H1 (cell line): Measurements from ENCODE around the gene MYD88. TPM values are rescaled to one million over a fixed set of nuclear protein-coding genes. Genes with fewer than 3 reads are reported as not detected.

Experiments
- CTCF ChIA-PET: fragments of 300-600 bp; sonication (Branson Sonifier 250); formaldehyde crosslinking; loops from one replicate; lab custom pipeline; 2021; ENCODE audit not compliant: partially characterized antibody; lab: Charles Lee
- POLR2A ChIA-PET: fragments of 300-600 bp; sonication (Branson Sonifier 250); formaldehyde crosslinking; loops from one replicate; lab custom pipeline; 2021; ENCODE audit warnings: inconsistent platforms; ENCODE audit not compliant: partially characterized antibody; lab: Charles Lee
- DNase-seq, 2 experiments: peaks; one replicate each; pipeline versions ENCODE4 v3.0.0 to v3.0.0-alpha.2; 2010 to 2022; ENCODE audit warnings: low spot score in 2 of 2, low read depth in 1 of 2, mixed read lengths in 1 of 2
- FAIRE-seq: peaks from 2 replicates; lab custom pipeline; 2011; peaks lifted over from hg19 to GRCh38; lab: Jason Lieb, UNC
- H2AFZ ChIP-seq: 2 replicates; pipeline ENCODE4 v1.8.1; 2012; ENCODE audit warnings: low read length, inconsistent platforms
- H2AK5ac ChIP-seq: 2 replicates; pipeline ENCODE4 v1.6.1; 2013; ENCODE audit warnings: low read depth, low read length
- H2BK120ac ChIP-seq: replicated peaks from 2 replicates; pipeline ENCODE3; 2013; ENCODE audit warnings: low read depth, low read length, inconsistent platforms
- H2BK12ac ChIP-seq: 2 replicates; pipeline ENCODE4 v1.6.1; 2013; ENCODE audit warnings: low read depth, low read length
- H2BK15ac ChIP-seq: 2 replicates; pipeline ENCODE4 v1.6.1; 2013; ENCODE audit warnings: low read length
- H2BK20ac ChIP-seq: 2 replicates; pipeline ENCODE4 v1.6.1; 2013; ENCODE audit warnings: low read length
- H2BK5ac ChIP-seq: 2 replicates; pipeline ENCODE4 v1.6.1; 2013; ENCODE audit warnings: low read depth, low read length
- H3K14ac ChIP-seq: 2 replicates; pipeline ENCODE4 v1.6.1; 2013; ENCODE audit warnings: inconsistent platforms; ENCODE audit not compliant: insufficient read length
- H3K18ac ChIP-seq: 2 replicates; pipeline ENCODE4 v1.6.1; 2013; ENCODE audit warnings: low read length; ENCODE audit errors: extremely low read depth
- H3K23ac ChIP-seq: 2 replicates; pipeline ENCODE4 v1.6.1; 2013; ENCODE audit warnings: inconsistent platforms; ENCODE audit not compliant: insufficient read length
- H3K23me2 ChIP-seq: 2 replicates; pipeline ENCODE4 v1.6.1; 2013; ENCODE audit warnings: low read depth, low read length
- H3K27ac ChIP-seq: 2 replicates; pipeline ENCODE4 v1.6.1; 2011; ENCODE audit warnings: low read depth, low read length, inconsistent platforms
- H3K27me3 ChIP-seq, 4 experiments: replicated peaks in 1 of 4; 1 replicate in 1 of 4; 2 replicates in 3 of 4; pipeline versions ENCODE4 v1.6.1 to v1.8.1; 2011 to 2013; ENCODE audit warnings: low read length in 3 of 4, mild to moderate bottlenecking in 3 of 4, inconsistent platforms in 2 of 4, mixed read lengths in 2 of 4, moderate library complexity in 1 of 4; ENCODE audit not compliant: control insufficient read depth in 3 of 4, insufficient read depth in 3 of 4; ENCODE audit errors: extremely low read depth in 1 of 4
- H3K36me3 ChIP-seq, 4 experiments: 2 replicates each; pipeline versions ENCODE4 v1.6.1 to v1.8.1; 2011 to 2013; ENCODE audit warnings: mild to moderate bottlenecking in 4 of 4, low read length in 3 of 4, moderate library complexity in 2 of 4, control low read depth in 1 of 4, inconsistent platforms in 1 of 4; ENCODE audit not compliant: insufficient read depth in 4 of 4, control insufficient read depth in 2 of 4
- H3K4ac ChIP-seq: replicated peaks from 2 replicates; pipeline ENCODE3; 2013; ENCODE audit warnings: low read length, low read depth, mixed read lengths, inconsistent platforms; ENCODE audit not compliant: insufficient read length
- H3K4me1 ChIP-seq, 4 experiments: replicated peaks in 1 of 4; 1 replicate in 1 of 4; 2 replicates in 3 of 4; pipeline versions ENCODE4 v1.6.1 to v1.8.1; 2011 to 2013; ENCODE audit warnings: low read length in 3 of 4, inconsistent platforms in 2 of 4, mixed read lengths in 1 of 4; ENCODE audit not compliant: insufficient read depth in 4 of 4, control insufficient read depth in 3 of 4
- H3K4me2 ChIP-seq, 2 experiments: 2 replicates each; pipeline versions ENCODE4 v1.6.1 to v1.8.1; 2011 to 2013; ENCODE audit warnings: low read depth in 2 of 2, low read length in 2 of 2, control low read depth in 1 of 2, inconsistent platforms in 1 of 2, mild to moderate bottlenecking in 1 of 2; ENCODE audit not compliant: insufficient read depth in 1 of 2
- H3K4me3 ChIP-seq, 4 experiments: fragments of 200-600, 300-600 bp in 1 of 4; sonication (generic), shearing (Covaris generic), sonication (Bioruptor Twin) in 1 of 4; 2 replicates each; pipeline versions ENCODE4 v1.5.1 to v1.8.1; 2011 to 2016; ENCODE audit warnings: low read length in 4 of 4, low read depth in 3 of 4, control low read depth in 2 of 4, inconsistent platforms in 2 of 4, mild to moderate bottlenecking in 2 of 4, mixed read lengths in 1 of 4, moderate library complexity in 1 of 4; ENCODE audit not compliant: insufficient read depth in 2 of 4; ENCODE audit errors: extremely low read depth in 1 of 4
- H3K56ac ChIP-seq: replicated peaks from 2 replicates; pipeline ENCODE3; 2013; ENCODE audit warnings: low read depth, mild to moderate bottlenecking, mixed read lengths, low read length, inconsistent platforms; ENCODE audit not compliant: insufficient read length
- H3K79me1 ChIP-seq: 2 replicates; pipeline ENCODE4 v1.6.1; 2013; ENCODE audit warnings: low read depth, low read length, control low read depth
- H3K79me2 ChIP-seq, 2 experiments: 2 replicates each; pipeline versions ENCODE4 v1.6.1 to v1.8.1; 2012 to 2013; ENCODE audit warnings: low read length in 2 of 2, mild to moderate bottlenecking in 2 of 2, inconsistent platforms in 1 of 2; ENCODE audit not compliant: insufficient read depth in 2 of 2, control insufficient read depth in 1 of 2
- H3K9ac ChIP-seq, 4 experiments: replicated peaks in 1 of 4; 1 replicate in 1 of 4; 2 replicates in 3 of 4; pipeline versions ENCODE4 v1.6.1 to v1.8.1; 2011 to 2013; ENCODE audit warnings: low read depth in 3 of 4, low read length in 3 of 4, control low read depth in 2 of 4, mild to moderate bottlenecking in 2 of 4, moderate library complexity in 2 of 4, inconsistent platforms in 1 of 4; ENCODE audit errors: extremely low read depth in 1 of 4
- H3K9me3 ChIP-seq, 2 experiments: 2 replicates each; pipeline versions ENCODE4 v1.6.1 to v1.8.1; 2012 to 2013; ENCODE audit warnings: mild to moderate bottlenecking in 2 of 2, moderate library complexity in 2 of 2, control low read depth in 1 of 2, inconsistent platforms in 1 of 2, low read depth in 1 of 2, low read length in 1 of 2, mixed read lengths in 1 of 2; ENCODE audit not compliant: insufficient read depth in 2 of 2
- H4K20me1 ChIP-seq, 2 experiments: replicated peaks in 1 of 2; 2 replicates each; pipeline versions ENCODE3 to v1.8.1; 2011 to 2013; ENCODE audit warnings: inconsistent platforms in 2 of 2, low read length in 2 of 2, mild to moderate bottlenecking in 1 of 2; ENCODE audit not compliant: insufficient read depth in 2 of 2, control insufficient read depth in 1 of 2
- H4K5ac ChIP-seq: 2 replicates; pipeline ENCODE4 v1.6.1; 2013; ENCODE audit warnings: low read length, low read depth, mixed read lengths, inconsistent platforms; ENCODE audit not compliant: insufficient read length
- H4K8ac ChIP-seq: 2 replicates; pipeline ENCODE4 v1.8.0; 2013; ENCODE audit warnings: mild to moderate bottlenecking, moderate library complexity, low read length, inconsistent platforms; ENCODE audit not compliant: insufficient read depth; ENCODE audit errors: extremely low read depth
- H4K91ac ChIP-seq: replicated peaks from 2 replicates; pipeline ENCODE3; 2013; ENCODE audit warnings: low read length, mixed read lengths, inconsistent platforms; ENCODE audit not compliant: insufficient read length
- GABPA ChIP-seq: IDR thresholded peaks from 2 replicates; pipeline ENCODE4 v1.6.1; 2011; ENCODE audit warnings: mild to moderate bottlenecking, low read length, moderate library complexity, borderline replicate concordance; ENCODE audit not compliant: insufficient read depth
- KDM1A ChIP-seq: fragments of 200-600, 300-600 bp; sonication (generic); IDR thresholded peaks from 2 replicates; pipeline ENCODE4 v1.7.1; 2016; ENCODE audit warnings: mild to moderate bottlenecking, low read length, borderline replicate concordance
- KDM5A ChIP-seq: fragments of 200-600 bp; IDR thresholded peaks from 2 replicates; pipeline ENCODE4 v1.7.1; 2012; ENCODE audit warnings: mild to moderate bottlenecking, low read length, inconsistent platforms, mixed read lengths
- NANOG ChIP-seq: IDR thresholded peaks from 2 replicates; pipeline ENCODE4 v1.6.1; 2011; ENCODE audit warnings: low read length, low read depth, mild to moderate bottlenecking, inconsistent platforms; ENCODE audit not compliant: insufficient read depth, poor library complexity, severe bottlenecking
- PHF8 ChIP-seq: fragments of 200-600 bp; sonication (generic); conservative IDR thresholded peaks from 2 replicates; pipeline ENCODE4 v1.7.1; 2012; ENCODE audit warnings: low read depth, mild to moderate bottlenecking, inconsistent platforms, low read length, moderate library complexity
- SAP30 ChIP-seq: fragments of 300-600 bp; sonication (generic); IDR thresholded peaks from 2 replicates; pipeline ENCODE4 v1.7.1; 2012; ENCODE audit warnings: low read length, moderate library complexity, mild to moderate bottlenecking, inconsistent platforms; ENCODE audit not compliant: insufficient read depth, insufficient replicate concordance
- TBP ChIP-seq: IDR thresholded peaks from 2 replicates; pipeline ENCODE4 v1.6.1; 2011; ENCODE audit warnings: low read depth, low read length, improper control_type of control experiment
- YY1 ChIP-seq: IDR thresholded peaks from 2 replicates; pipeline ENCODE4 v1.6.1; 2011; ENCODE audit warnings: low read depth, mild to moderate bottlenecking, low read length
- ZNF274 ChIP-seq: IDR thresholded peaks from 2 replicates; pipeline ENCODE4 v1.7.0; 2012; ENCODE audit warnings: low read length, borderline replicate concordance; ENCODE audit errors: extremely low read depth
- WGBS, 2 experiments: shearing (Covaris generic) in 1 of 2; methylation state at CpG; one replicate each; pipeline versions ENCODE4 v1.1.6 to v1.1.7; 2013 to 2015; ENCODE audit warnings: low lambda C conversion rate in 2 of 2, mixed read lengths in 2 of 2, inconsistent platforms in 1 of 2, low coverage in 1 of 2, missing lambda C conversion rate in 1 of 2; ENCODE audit not compliant: insufficient replicate concordance in 2 of 2, insufficient coverage in 1 of 2, insufficient read length in 1 of 2; ENCODE audit errors: extremely low coverage in 1 of 2, missing lambda C conversion rate in 1 of 2; 5-methylcytosine and 5-hydroxymethylcytosine counted together
- polyA plus RNA-seq, 7 experiments: library from polyadenylated mRNA; depleted of rRNA in 3 of 7; stranded (reverse) in 5 of 7; unstranded in 2 of 7; fragments of >200 nt in 5 of 7; fragments of 200-250 nt in 2 of 7; gene quantifications; 1 replicate in 5 of 7; 2 replicates in 1 of 7; 4 replicates in 1 of 7; pipeline versions ENCODE4 v1.2.1 to v1.2.3, GENCODE V29; 2011 to 2013; ENCODE audit warnings: missing spikeins in 2 of 7, mixed read lengths in 2 of 7
- total RNA-seq: library from RNA; stranded (reverse); fragmentation: NEBNext Ultra II Directional; extraction: Animal tissue kit (Norgen Biotek cat#: 25700); gene quantifications from 2 replicates; pipeline ENCODE4 v1.2.1, GENCODE V29; 2021
- TF ChIP-seq, protein P1 (sequence below): IDR thresholded peaks from 2 replicates; pipeline ENCODE4 v1.6.1; 2011; ENCODE audit warnings: low read depth, mild to moderate bottlenecking, low read length; ENCODE audit not compliant: insufficient read depth

MYD88 gene
- total and polyA plus RNA-seq, 2 of the 8 experiments (the other 6 are each of a cell fraction or from before 2014, with no cell fraction given): 22.1 to 22.5 TPM

- Histone ChIP-seq H3K4me2 (no peak overlapping the region), H3K23me2 (no peaks in the 10 kb centered on the region), H3K14ac (no peak overlapping the region), H3K18ac (no peak overlapping the region), H3K9me3 (no peaks in the 10 kb centered on the region), H3K79me2 (no peaks in the 10 kb centered on the region), H3K27me3 (no peaks in the 10 kb centered on the region), H3K4me3 (no peak overlapping the region), H3K9ac (no peak overlapping the region), H4K8ac (no peak overlapping the region), H2BK5ac (no peak overlapping the region), H3K36me3 (no peaks in the 10 kb centered on the region), H3K27ac (no peak overlapping the region), H2AFZ (no peak overlapping the region), H3K23ac (no peak overlapping the region), H4K5ac (no peak overlapping the region), H4K91ac (no peak overlapping the region), H4K20me1 (no peaks in the 10 kb centered on the region), H3K56ac (no peak overlapping the region), H2BK15ac (no peak overlapping the region), H3K4ac (no peak overlapping the region), H2BK20ac (no peak overlapping the region), H2BK120ac (no peak overlapping the region), H2AK5ac (no peak overlapping the region), H2BK12ac (no peak overlapping the region), H3K4me1 (no peaks in the 10 kb centered on the region), H3K79me1 (no peaks in the 10 kb centered on the region)
- FAIRE-seq (no peak), DNase-seq (peak in 1 of 2 experiments; percentile 14)
- whole genome bisulfite sequencing, 2 experiments: 91% methylated on average over 3 of the region's 3 CpGs; no CpG with 5 or more reads in 1 of the 2 experiments
- ChIA-PET POLR2A (interaction anchor here (1.1 kb wide), 1 partner anchor 10 kb away, joined by 3 read pairs; no protein-coding TSS in a partner anchor), CTCF (interaction anchor here (1.9 to 10.9 kb wide), 2 partner anchors 10 to 14 kb away, joined by 11 to 52 read pairs; partner anchors contain the start of genes ACAA1, MYD88 and OXSR1)
- TF ChIP-seq ZNF274: no peak
- no peak for TF ChIP-seq NANOG
- no peak for TF ChIP-seq TBP
- no peak for TF ChIP-seq SAP30
- TF ChIP-seq, protein P1, sequence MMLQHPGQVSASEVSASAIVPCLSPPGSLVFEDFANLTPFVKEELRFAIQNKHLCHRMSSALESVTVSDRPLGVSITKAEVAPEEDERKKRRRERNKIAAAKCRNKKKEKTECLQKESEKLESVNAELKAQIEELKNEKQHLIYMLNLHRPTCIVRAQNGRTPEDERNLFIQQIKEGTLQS: no peak
- no peak for TF ChIP-seq GABPA
- TF ChIP-seq KDM5A: no peak
- TF ChIP-seq YY1: no peak
- no peak for TF ChIP-seq KDM1A
- TF ChIP-seq PHF8: no peak
Measured at GRCh38 chr3:38149708-38150107, 11.2 kb downstream of the MYD88 start.
